Measurements from ENCODE around the gene LALBA. TPM values are rescaled to one million over a fixed set of nuclear protein-coding genes. Genes with fewer than 3 reads are reported as not detected.
"Not testable (repeated sequence)": the region's sequence is repeated elsewhere in the genome, so short reads cannot be mapped to it uniquely, and the experiment has no call there.

Gene LALBA
- polyA plus RNA-seq, 2 of the 4 experiments (the other 2 are of a cell fraction) = not detected

DNA sequence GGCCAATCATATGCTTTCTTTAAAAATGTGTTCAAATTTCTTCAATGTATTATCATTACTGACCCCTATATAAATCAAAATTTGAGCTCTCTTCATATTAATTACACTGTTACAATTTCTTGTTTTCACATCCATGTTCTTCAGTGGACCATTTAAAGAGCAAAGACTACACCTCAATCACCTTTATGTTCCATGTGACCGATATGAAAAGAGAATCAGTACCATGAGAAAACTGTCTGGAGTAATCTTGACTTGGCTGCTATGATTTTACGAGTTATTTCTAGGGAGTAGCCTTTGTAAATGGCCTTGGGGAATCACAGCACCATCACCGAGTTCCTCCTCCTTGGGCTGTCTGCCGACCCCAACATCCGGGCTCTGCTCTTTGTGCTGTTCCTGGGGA is 44.5 kb downstream of the LALBA start, which contains the start of gene OR8S1:
TSS of gene OR8S1 (plus strand) at position 301 of the 400 bp plus-strand sequence. CDS start at position 301, 0 bp downstream.
- no peaks in the 10 kb centered on the region for H3K9me3 ChIP-seq
- H3K4me2 ChIP-seq = no peak within 1 kb of the TSS
- TF ChIP-seq ZNF302 (CRISPR knock-in tag; IDR thresholded peaks at IDR 0.05) = no peak
- no peak for TF ChIP-seq EHF (CRISPR knock-in tag; IDR thresholded peaks at IDR 0.05)
- no peak for TF ChIP-seq NFE2L2 (conservative IDR thresholded peaks at IDR 0.05; ENCODE audit: low read length)
- TF ChIP-seq, protein P1, sequence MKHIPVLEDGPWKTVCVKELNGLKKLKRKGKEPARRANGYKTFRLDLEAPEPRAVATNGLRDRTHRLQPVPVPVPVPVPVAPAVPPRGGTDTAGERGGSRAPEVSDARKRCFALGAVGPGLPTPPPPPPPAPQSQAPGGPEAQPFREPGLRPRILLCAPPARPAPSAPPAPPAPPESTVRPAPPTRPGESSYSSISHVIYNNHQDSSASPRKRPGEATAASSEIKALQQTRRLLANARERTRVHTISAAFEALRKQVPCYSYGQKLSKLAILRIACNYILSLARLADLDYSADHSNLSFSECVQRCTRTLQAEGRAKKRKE (CRISPR knock-in tag; IDR thresholded peaks at IDR 0.05; ENCODE audit: low read depth) = no peak
- no peak for TF ChIP-seq PHF8 (IDR thresholded peaks at IDR 0.05; ENCODE audit: borderline replicate concordance, low read depth)
- TF ChIP-seq, protein P2, sequence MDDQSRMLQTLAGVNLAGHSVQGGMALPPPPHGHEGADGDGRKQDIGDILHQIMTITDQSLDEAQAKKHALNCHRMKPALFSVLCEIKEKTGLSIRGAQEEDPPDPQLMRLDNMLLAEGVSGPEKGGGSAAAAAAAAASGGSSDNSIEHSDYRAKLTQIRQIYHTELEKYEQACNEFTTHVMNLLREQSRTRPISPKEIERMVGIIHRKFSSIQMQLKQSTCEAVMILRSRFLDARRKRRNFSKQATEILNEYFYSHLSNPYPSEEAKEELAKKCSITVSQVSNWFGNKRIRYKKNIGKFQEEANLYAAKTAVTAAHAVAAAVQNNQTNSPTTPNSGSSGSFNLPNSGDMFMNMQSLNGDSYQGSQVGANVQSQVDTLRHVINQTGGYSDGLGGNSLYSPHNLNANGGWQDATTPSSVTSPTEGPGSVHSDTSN (IDR thresholded peaks at IDR 0.05) = no peak
- no peak for TF ChIP-seq HDAC2 (IDR thresholded peaks at IDR 0.05)
- no peak for TF ChIP-seq ZC3H11A (IDR thresholded peaks at IDR 0.05)
- TF ChIP-seq NR3C1 (IDR thresholded peaks at IDR 0.05) = no peak
- no peak for TF ChIP-seq RNF2 (IDR thresholded peaks at IDR 0.05; ENCODE audit: borderline replicate concordance, low read depth)
- no peak for TF ChIP-seq MAFK (IDR thresholded peaks at IDR 0.05; ENCODE audit: partially characterized antibody)
- no peak for TF ChIP-seq HEYL (CRISPR knock-in tag; IDR thresholded peaks at IDR 0.05)
- TF ChIP-seq CBX8 (IDR thresholded peaks at IDR 0.05) = no peak
- TF ChIP-seq CBX2 (IDR thresholded peaks at IDR 0.05; ENCODE audit: borderline replicate concordance, low read depth) = no peak
- TF ChIP-seq, protein P3, sequence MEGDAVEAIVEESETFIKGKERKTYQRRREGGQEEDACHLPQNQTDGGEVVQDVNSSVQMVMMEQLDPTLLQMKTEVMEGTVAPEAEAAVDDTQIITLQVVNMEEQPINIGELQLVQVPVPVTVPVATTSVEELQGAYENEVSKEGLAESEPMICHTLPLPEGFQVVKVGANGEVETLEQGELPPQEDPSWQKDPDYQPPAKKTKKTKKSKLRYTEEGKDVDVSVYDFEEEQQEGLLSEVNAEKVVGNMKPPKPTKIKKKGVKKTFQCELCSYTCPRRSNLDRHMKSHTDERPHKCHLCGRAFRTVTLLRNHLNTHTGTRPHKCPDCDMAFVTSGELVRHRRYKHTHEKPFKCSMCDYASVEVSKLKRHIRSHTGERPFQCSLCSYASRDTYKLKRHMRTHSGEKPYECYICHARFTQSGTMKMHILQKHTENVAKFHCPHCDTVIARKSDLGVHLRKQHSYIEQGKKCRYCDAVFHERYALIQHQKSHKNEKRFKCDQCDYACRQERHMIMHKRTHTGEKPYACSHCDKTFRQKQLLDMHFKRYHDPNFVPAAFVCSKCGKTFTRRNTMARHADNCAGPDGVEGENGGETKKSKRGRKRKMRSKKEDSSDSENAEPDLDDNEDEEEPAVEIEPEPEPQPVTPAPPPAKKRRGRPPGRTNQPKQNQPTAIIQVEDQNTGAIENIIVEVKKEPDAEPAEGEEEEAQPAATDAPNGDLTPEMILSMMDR (IDR thresholded peaks at IDR 0.05) = no peak
- no peak for TF ChIP-seq HOXB13 (CRISPR knock-in tag; IDR thresholded peaks at IDR 0.05; ENCODE audit: low read depth)
- no peak for TF ChIP-seq RFX5 (IDR thresholded peaks at IDR 0.05)
- TF ChIP-seq SMC3 (IDR thresholded peaks at IDR 0.05) = no peak
- no peak for TF ChIP-seq RCOR1 (IDR thresholded peaks at IDR 0.05; ENCODE audit: low read depth, low read length)
- DNase-seq (ENCODE audit: low read depth in 1 of 2, low spot score in 1 of 2) (no peak), FAIRE-seq (no peak), ATAC-seq (no peak)
- H3K4me3 ChIP-seq = no peak within 1 kb of the TSS
- CTCF ChIA-PET = interaction anchor here (1.3 to 1.7 kb wide), 2 partner anchors 17 to 93 kb away, joined by 5 to 6 read pairs; no protein-coding TSS in a partner anchor
- no peaks in the 10 kb centered on the region for H3K4me1 ChIP-seq
- POLR2A ChIA-PET = no interaction called here
- no peak within 1 kb of the TSS for H3K27ac ChIP-seq
- 25% methylated on average over 5 of the region's 5 CpGs for WGBS (ENCODE audit: missing lambda C conversion rate)

DNA sequence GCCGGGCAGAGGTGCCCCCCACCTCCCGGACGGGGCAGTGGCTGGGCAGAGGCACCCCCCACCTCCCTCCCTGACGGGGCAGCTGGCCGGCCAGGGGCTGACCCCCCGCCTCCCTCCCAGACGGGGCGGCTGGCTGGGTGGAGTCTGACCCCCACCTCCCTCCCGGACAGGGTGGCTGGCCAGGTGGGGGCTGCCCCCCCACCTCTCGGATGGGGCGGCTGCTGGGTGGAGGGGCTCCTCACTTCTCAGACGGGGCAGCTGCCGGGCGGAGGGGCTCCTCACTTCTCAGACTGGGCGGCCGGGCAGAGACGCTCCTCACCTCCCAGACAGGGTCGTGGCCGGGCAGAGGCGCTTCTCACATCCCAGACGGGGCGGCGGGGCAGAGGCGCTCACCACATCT is 49.5 kb downstream of the LALBA start:
- DNase-seq (ENCODE audit: low read depth in 1 of 2, low spot score in 1 of 2); CTCF ChIA-PET; H3K4me3 ChIP-seq; H3K9me3 ChIP-seq; ATAC-seq; FAIRE-seq; POLR2A ChIA-PET; H3K4me2 ChIP-seq; H3K27ac ChIP-seq; H3K4me1 ChIP-seq: not testable (repeated sequence)
- no CpG with 5 or more reads among the region's 24 CpGs for WGBS (ENCODE audit: missing lambda C conversion rate)

Other genes starting within 250 kb of the LALBA start
- 11.2 and 11.8 TPM in 2 replicates for gene ZNF641, start 219.1 kb downstream of the LALBA start, polyA plus RNA-seq (2011; rRNA removed)
- gene ZNF641, start 219.1 kb downstream of the LALBA start, polyA plus RNA-seq (2017; fragmentation: RNase III; extraction: RNeasy Plus Mini Kit Qiagen cat#74134 plus additional on column Dnase treatment) = 6.5 to 9.1 TPM (median 7.8 TPM) in 3 replicates
- gene ANP32D, start 97.5 kb downstream of the LALBA start, polyA plus RNA-seq (2011; rRNA removed) = not detected in 2 replicates
- gene ANP32D, start 97.5 kb downstream of the LALBA start, polyA plus RNA-seq (2017; fragmentation: RNase III; extraction: RNeasy Plus Mini Kit Qiagen cat#74134 plus additional on column Dnase treatment) = not detected in 3 replicates
- gene C12orf54, start 87.5 kb downstream of the LALBA start, polyA plus RNA-seq (2011; rRNA removed) = not detected in 2 replicates
- not detected in 3 replicates for gene C12orf54, start 87.5 kb downstream of the LALBA start, polyA plus RNA-seq (2017; fragmentation: RNase III; extraction: RNeasy Plus Mini Kit Qiagen cat#74134 plus additional on column Dnase treatment)
- not detected in 2 replicates for gene OR8S1, start 44.4 kb downstream of the LALBA start, polyA plus RNA-seq (2011; rRNA removed)
- gene OR8S1, start 44.4 kb downstream of the LALBA start, polyA plus RNA-seq (2017; fragmentation: RNase III; extraction: RNeasy Plus Mini Kit Qiagen cat#74134 plus additional on column Dnase treatment) = not detected in 3 replicates
- gene KANSL2, start 112.2 kb upstream of the LALBA start, polyA plus RNA-seq (2011; rRNA removed) = 59.4 and 62.8 TPM in 2 replicates
- 30.2 to 31.4 TPM (median 30.3 TPM) in 3 replicates for gene KANSL2, start 112.2 kb upstream of the LALBA start, polyA plus RNA-seq (2017; fragmentation: RNase III; extraction: RNeasy Plus Mini Kit Qiagen cat#74134 plus additional on column Dnase treatment)
- 54.5 and 56.2 TPM in 2 replicates for gene CCNT1, start 146.7 kb upstream of the LALBA start, polyA plus RNA-seq (2011; rRNA removed)
- 12.9 to 13.0 TPM (median 13.0 TPM) in 3 replicates for gene CCNT1, start 146.7 kb upstream of the LALBA start, polyA plus RNA-seq (2017; fragmentation: RNase III; extraction: RNeasy Plus Mini Kit Qiagen cat#74134 plus additional on column Dnase treatment)
- 16.3 and 20.9 TPM in 2 replicates for gene ADCY6, start 219.0 kb upstream of the LALBA start, polyA plus RNA-seq (2011; rRNA removed)
- gene ADCY6, start 219.0 kb upstream of the LALBA start, polyA plus RNA-seq (2017; fragmentation: RNase III; extraction: RNeasy Plus Mini Kit Qiagen cat#74134 plus additional on column Dnase treatment) = 18.2 to 20.8 TPM (median 19.8 TPM) in 3 replicates
- gene CACNB3, start 248.4 kb upstream of the LALBA start, polyA plus RNA-seq (2011; rRNA removed) = 12.9 and 15.4 TPM in 2 replicates
- 17.2 to 25.8 TPM (median 23.9 TPM) in 3 replicates for gene CACNB3, start 248.4 kb upstream of the LALBA start, polyA plus RNA-seq (2017; fragmentation: RNase III; extraction: RNeasy Plus Mini Kit Qiagen cat#74134 plus additional on column Dnase treatment)